Measurements from ENCODE around the gene JAKMIP2.

DNA sequence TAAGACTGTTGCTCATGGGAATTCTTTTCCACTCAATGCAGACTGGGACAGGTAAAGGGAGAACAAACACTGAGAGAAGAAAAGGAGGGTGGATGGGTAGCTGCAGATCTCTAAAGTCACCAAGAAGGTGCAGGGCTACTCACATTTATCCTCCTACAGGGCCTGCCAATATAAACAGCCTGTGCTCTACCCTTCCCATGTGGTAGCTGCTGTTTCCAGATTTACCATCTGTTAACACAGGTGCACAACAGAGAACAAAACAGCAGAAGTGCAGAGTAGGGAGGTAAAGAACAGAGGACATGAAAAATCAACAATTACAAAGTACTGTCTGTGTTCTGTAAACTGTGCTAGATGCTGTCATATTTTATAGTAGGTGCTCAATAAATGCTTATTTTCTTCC, 26.0 kb downstream of the JAKMIP2 start:
- TF ChIP-seq CTCF (conservative IDR thresholded peaks at IDR 0.05 in 1 of 2, IDR thresholded peaks at IDR 0.05 in 1 of 2; ENCODE audit: low read depth in 1 of 2, low read length in 2 of 2) (no peak), EZH2 (IDR thresholded peaks at IDR 0.05; ENCODE audit: low read length, missing control alignments) (no peak)
